HepG2 (cell line): Measurements from ENCODE around the gene SLC35F4. TPM values are rescaled to one million over a fixed set of nuclear protein-coding genes. Genes with fewer than 3 reads are reported as not detected.

ENCODE experiments used
- ATAC-seq: fragments of 200-7000 bp; cut with Tn5 transposase; 3 replicates; pipeline ENCODE4 v1.9.1; 2020; ENCODE audit warnings: mild to moderate bottlenecking, moderate library complexity
- BruUV-seq: library from RNA; stranded (reverse); fragments of 400-500 nt; replicated peaks from 2 replicates; lab custom pipeline; 2021; lab: Mats Ljungman, UMichigan
- CTCF ChIA-PET: fragments of 300-600 bp; formaldehyde crosslinking; extraction: SDS; loops from one replicate; lab custom pipeline; 2021; ENCODE audit warnings: low total read pairs, inconsistent platforms, low intra/inter-chr PET ratio; lab: Yijun Ruan, JAX
- POLR2A ChIA-PET: fragments of 350-600 bp; sonication (Branson Sonifier 250); formaldehyde crosslinking; loops from one replicate; lab custom pipeline; 2020; ENCODE audit warnings: antibody characterized with exemption, inconsistent platforms; lab: Yijun Ruan, JAX
- DNase-seq: peaks from one replicate; pipeline ENCODE4 v3.0.0-alpha.2; 2015; ENCODE audit warnings: low spot score
- FAIRE-seq: peaks from 3 replicates; lab custom pipeline; 2011; peaks lifted over from hg19 to GRCh38; lab: Jason Lieb, UNC
- H2AFZ ChIP-seq: one replicate; pipeline ENCODE4 v1.6.1; 2011; ENCODE audit warnings: low read length, inconsistent platforms
- H3K27ac ChIP-seq: fragments of 300-600 bp; 3 replicates; pipeline ENCODE4 v1.8.0; 2011; ENCODE audit warnings: mixed run types, mild to moderate bottlenecking, mixed read lengths, low read length, inconsistent platforms; ENCODE audit not compliant: insufficient read depth; ENCODE audit errors: extremely low read length
- H3K27me3 ChIP-seq, 2 experiments: fragments of 200-600 bp in 1 of 2; 2 replicates in 1 of 2; 3 replicates in 1 of 2; pipeline versions ENCODE4 v1.6.0 to v1.8.0; 2011; ENCODE audit warnings: low read length in 2 of 2, mild to moderate bottlenecking in 2 of 2, moderate library complexity in 2 of 2, inconsistent platforms in 1 of 2; ENCODE audit not compliant: insufficient read depth in 2 of 2, control insufficient read depth in 1 of 2
- H3K36me3 ChIP-seq, 2 experiments: fragments of 200-600 bp in 1 of 2; replicated peaks in 1 of 2; 2 replicates in 1 of 2; 3 replicates in 1 of 2; pipeline versions ENCODE4 v1.5.1 to v1.8.0; 2011; ENCODE audit warnings: low read length in 2 of 2, inconsistent platforms in 1 of 2; ENCODE audit not compliant: insufficient read depth in 2 of 2, control insufficient read depth in 1 of 2
- H3K4me1 ChIP-seq: 2 replicates; pipeline ENCODE4 v1.5.1; 2012; ENCODE audit warnings: low read length, inconsistent platforms; ENCODE audit not compliant: insufficient read depth
- H3K4me2 ChIP-seq: 2 replicates; pipeline ENCODE4 v1.6.0; 2011; ENCODE audit warnings: low read depth, low read length, inconsistent platforms
- H3K4me3 ChIP-seq, 3 experiments: fragments of 200-600 bp in 1 of 3; sonication (generic), shearing (Covaris generic) in 1 of 3; replicated peaks in 1 of 3; 2 replicates each; pipeline ENCODE4 v1.5.1; 2011 to 2016; ENCODE audit warnings: low read length in 3 of 3, inconsistent platforms in 2 of 3, low read depth in 2 of 3, mild to moderate bottlenecking in 2 of 3, control low read depth in 1 of 3, mixed read lengths in 1 of 3; ENCODE audit not compliant: insufficient read depth in 1 of 3
- H3K79me2 ChIP-seq: one replicate; pipeline ENCODE4 v1.6.1; 2011; ENCODE audit warnings: low read length, inconsistent platforms; ENCODE audit not compliant: insufficient read depth
- H3K9ac ChIP-seq: 2 replicates; pipeline ENCODE4 v1.6.0; 2011; ENCODE audit warnings: mild to moderate bottlenecking, low read depth, low read length, inconsistent platforms; ENCODE audit not compliant: insufficient read depth
- H3K9me3 ChIP-seq: 2 replicates; pipeline ENCODE4 v1.5.1; 2012; ENCODE audit warnings: mild to moderate bottlenecking, low read length
- H4K20me1 ChIP-seq: 2 replicates; pipeline ENCODE4 v1.6.0; 2011; ENCODE audit warnings: inconsistent platforms, mild to moderate bottlenecking, low read length, moderate library complexity; ENCODE audit not compliant: insufficient read depth
- ETV6 ChIP-seq: sonication (generic); formaldehyde crosslinking; conservative IDR thresholded peaks from 2 replicates; pipeline ENCODE4 v1.4.0; 2020; ENCODE audit warnings: missing genetic modification reagents
- IRX3 ChIP-seq: sonication (generic); formaldehyde crosslinking; IDR thresholded peaks from 2 replicates; pipeline ENCODE4 v1.8.1; 2023; ENCODE audit warnings: mild to moderate bottlenecking, low read depth, missing genetic modification reagents, borderline replicate concordance
- PLSCR1 ChIP-seq: sonication (generic); formaldehyde crosslinking; IDR thresholded peaks from 2 replicates; pipeline ENCODE4 v1.5.0; 2020; ENCODE audit warnings: missing genetic modification reagents, mild to moderate bottlenecking, borderline replicate concordance
- ZBTB1 ChIP-seq: sonication (generic); formaldehyde crosslinking; IDR thresholded peaks from 2 replicates; pipeline ENCODE4 v1.4.0; 2020; ENCODE audit warnings: missing genetic modification reagents, borderline replicate concordance
- ZBTB8A ChIP-seq: sonication (generic); formaldehyde crosslinking; IDR thresholded peaks from 2 replicates; pipeline ENCODE4 v1.4.0; 2020; ENCODE audit warnings: mild to moderate bottlenecking, low read depth, missing genetic modification reagents, borderline replicate concordance
- ZNF143 ChIP-seq: sonication (generic); formaldehyde crosslinking; IDR thresholded peaks from 2 replicates; pipeline ENCODE4 v1.4.0; 2020; ENCODE audit warnings: missing genetic modification reagents
- ZNF317 ChIP-seq: sonication (generic); formaldehyde crosslinking; IDR thresholded peaks from 2 replicates; pipeline ENCODE4 v1.5.0; 2020; ENCODE audit warnings: mild to moderate bottlenecking, missing genetic modification reagents
- ZNF569 ChIP-seq: sonication (generic); formaldehyde crosslinking; IDR thresholded peaks from 2 replicates; pipeline ENCODE4 v1.5.0; 2020; ENCODE audit warnings: mild to moderate bottlenecking, missing genetic modification reagents, moderate library complexity, borderline replicate concordance
- ZNF703 ChIP-seq: sonication (generic); formaldehyde crosslinking; IDR thresholded peaks from 2 replicates; pipeline ENCODE4 v1.5.1; 2020; ENCODE audit warnings: missing genetic modification reagents, mild to moderate bottlenecking, moderate library complexity, borderline replicate concordance
- ZNF747 ChIP-seq: sonication (generic); formaldehyde crosslinking; IDR thresholded peaks from 2 replicates; pipeline ENCODE4 v1.8.1; 2023; ENCODE audit warnings: missing genetic modification reagents, mild to moderate bottlenecking, borderline replicate concordance
- ZNF788 ChIP-seq: sonication (generic); formaldehyde crosslinking; IDR thresholded peaks from 2 replicates; pipeline ENCODE4 v1.5.0; 2020; ENCODE audit warnings: mild to moderate bottlenecking, missing genetic modification reagents, borderline replicate concordance
- ZNF792 ChIP-seq: IDR thresholded peaks from 2 replicates; pipeline ENCODE4 v1.6.1; 2016
- WGBS: methylation state at CpG from one replicate; pipeline ENCODE4 v1.1.6; 2017; ENCODE audit warnings: low lambda C conversion rate; 5-methylcytosine and 5-hydroxymethylcytosine counted together
- in situ Hi-C: cut with HindIII; loops from 2 replicates; pipeline ENCODE4 v1.10.0; 2017; ENCODE audit warnings: low pct_unique_long_range_greater_than_20kb; ENCODE audit not compliant: extremely low pct_ligation_motif_present
- intact Hi-C: fragments of 100-400 bp; cut with micrococcal nuclease; formaldehyde crosslinking; loops from one replicate; pipeline ENCODE4 v1.10.0; 2022; ENCODE audit not compliant: unreplicated experiment
- polyA plus RNA-seq, 8 experiments: library from polyadenylated mRNA; depleted of rRNA in 3 of 8; stranded (reverse) in 7 of 8; unstranded in 1 of 8; fragments of >200 nt; fragmentation: Illumina TruSeq in 4 of 8; extraction: Trizol in 4 of 8; gene quantifications; 2 replicates each; pipeline versions ENCODE4 v1.2.1 to v1.2.3, GENCODE V29; 2011 to 2016; ENCODE audit warnings: low read depth in 4 of 8, missing spikeins in 1 of 8, mixed read lengths in 1 of 8; ENCODE audit not compliant: insufficient read depth in 1 of 8
- total RNA-seq, 5 experiments: library from RNA; depleted of rRNA; stranded (reverse); fragments of >200 nt; fragmentation: Illumina TruSeq; extraction: Trizol; gene quantifications; 2 replicates each; pipeline ENCODE4 v1.2.3, GENCODE V29; 2016; ENCODE audit warnings: low read depth in 1 of 5
- TF ChIP-seq, protein P1 (sequence below): sonication (generic); formaldehyde crosslinking; IDR thresholded peaks from 2 replicates; pipeline ENCODE4 v1.8.1; 2022; ENCODE audit warnings: mild to moderate bottlenecking, missing genetic modification reagents
- TF ChIP-seq, protein P2 (sequence below): sonication (generic); formaldehyde crosslinking; IDR thresholded peaks from 2 replicates; pipeline ENCODE4 v1.4.0; 2020; ENCODE audit warnings: low read depth, mild to moderate bottlenecking, missing genetic modification reagents
- TF ChIP-seq, protein P3 (sequence below): sonication (generic); formaldehyde crosslinking; IDR thresholded peaks from 2 replicates; pipeline ENCODE4 v1.5.0; 2020; ENCODE audit warnings: mild to moderate bottlenecking, missing genetic modification reagents, borderline replicate concordance

The SLC35F4 gene
- total and polyA plus RNA-seq, 2 of the 13 experiments (the other 11 are each of a cell fraction or from before 2014, with no cell fraction given): not detected

DNA sequence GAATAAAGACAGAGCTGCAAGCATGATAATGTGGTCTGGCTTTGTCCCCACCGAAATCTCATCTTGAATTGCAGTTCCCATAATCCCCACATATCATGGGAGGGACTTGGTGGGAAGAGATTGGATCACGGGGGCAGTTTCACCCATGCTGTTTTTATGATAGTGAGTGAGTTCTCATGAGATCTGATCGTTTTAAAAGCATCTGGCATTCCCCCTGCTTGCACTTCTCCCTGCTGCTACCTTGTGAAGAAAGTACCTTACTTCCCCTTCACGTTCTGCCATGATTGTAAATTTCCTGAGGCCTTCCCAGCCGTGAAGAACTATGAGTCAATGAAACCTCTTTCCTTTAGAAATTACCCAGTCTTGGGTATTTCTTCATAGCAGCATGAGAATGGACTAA lies 158.7 kb downstream of the SLC35F4 start:
- CTCF ChIA-PET: no interaction called here
- POLR2A ChIA-PET: no interaction called here
- H3K4me1 ChIP-seq: no peaks in the 10 kb centered on the region
- no peak overlapping the region for H2AFZ ChIP-seq
- no peak overlapping the region for H3K27ac ChIP-seq
- no TSS peak for BruUV-seq
- H3K4me3 ChIP-seq: no peak overlapping the region
- intact Hi-C loops (no loop called here), in situ Hi-C loops (no loop called here)
- no peak overlapping the region for H3K9ac ChIP-seq
- DNase-seq (no peak), ATAC-seq (no peak), FAIRE-seq (no peak)
- H3K4me2 ChIP-seq: no peak overlapping the region
- no peaks in the 10 kb centered on the region for H3K27me3 ChIP-seq
- WGBS: 0% methylated on average over 5 of the region's 5 CpGs
- no peaks in the 10 kb centered on the region for H3K36me3 ChIP-seq
- no peaks in the 10 kb centered on the region for H3K79me2 ChIP-seq
- no peaks in the 10 kb centered on the region for H4K20me1 ChIP-seq
- peaks cover 45% of the 10 kb centered on the region for H3K9me3 ChIP-seq
- TF ChIP-seq ZNF747 (CRISPR knock-in tag) (no peak), ZBTB1 (no peak), ZNF317 (CRISPR knock-in tag) (no peak), ZBTB8A (CRISPR knock-in tag) (no peak), ZNF703 (CRISPR knock-in tag) (no peak), ZNF788 (CRISPR knock-in tag) (no peak), ZNF792 (CRISPR knock-in tag) (no peak), IRX3 (CRISPR knock-in tag) (no peak), PLSCR1 (CRISPR knock-in tag) (no peak), ETV6 (CRISPR knock-in tag) (no peak), ZNF569 (CRISPR knock-in tag) (no peak), ZNF143 (CRISPR knock-in tag) (no peak)
- TF ChIP-seq, protein P1, sequence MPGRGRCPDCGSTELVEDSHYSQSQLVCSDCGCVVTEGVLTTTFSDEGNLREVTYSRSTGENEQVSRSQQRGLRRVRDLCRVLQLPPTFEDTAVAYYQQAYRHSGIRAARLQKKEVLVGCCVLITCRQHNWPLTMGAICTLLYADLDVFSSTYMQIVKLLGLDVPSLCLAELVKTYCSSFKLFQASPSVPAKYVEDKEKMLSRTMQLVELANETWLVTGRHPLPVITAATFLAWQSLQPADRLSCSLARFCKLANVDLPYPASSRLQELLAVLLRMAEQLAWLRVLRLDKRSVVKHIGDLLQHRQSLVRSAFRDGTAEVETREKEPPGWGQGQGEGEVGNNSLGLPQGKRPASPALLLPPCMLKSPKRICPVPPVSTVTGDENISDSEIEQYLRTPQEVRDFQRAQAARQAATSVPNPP (CRISPR knock-in tag): no peak
- TF ChIP-seq, protein P2, sequence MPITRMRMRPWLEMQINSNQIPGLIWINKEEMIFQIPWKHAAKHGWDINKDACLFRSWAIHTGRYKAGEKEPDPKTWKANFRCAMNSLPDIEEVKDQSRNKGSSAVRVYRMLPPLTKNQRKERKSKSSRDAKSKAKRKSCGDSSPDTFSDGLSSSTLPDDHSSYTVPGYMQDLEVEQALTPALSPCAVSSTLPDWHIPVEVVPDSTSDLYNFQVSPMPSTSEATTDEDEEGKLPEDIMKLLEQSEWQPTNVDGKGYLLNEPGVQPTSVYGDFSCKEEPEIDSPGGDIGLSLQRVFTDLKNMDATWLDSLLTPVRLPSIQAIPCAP (CRISPR knock-in tag): no peak
- TF ChIP-seq, protein P3, sequence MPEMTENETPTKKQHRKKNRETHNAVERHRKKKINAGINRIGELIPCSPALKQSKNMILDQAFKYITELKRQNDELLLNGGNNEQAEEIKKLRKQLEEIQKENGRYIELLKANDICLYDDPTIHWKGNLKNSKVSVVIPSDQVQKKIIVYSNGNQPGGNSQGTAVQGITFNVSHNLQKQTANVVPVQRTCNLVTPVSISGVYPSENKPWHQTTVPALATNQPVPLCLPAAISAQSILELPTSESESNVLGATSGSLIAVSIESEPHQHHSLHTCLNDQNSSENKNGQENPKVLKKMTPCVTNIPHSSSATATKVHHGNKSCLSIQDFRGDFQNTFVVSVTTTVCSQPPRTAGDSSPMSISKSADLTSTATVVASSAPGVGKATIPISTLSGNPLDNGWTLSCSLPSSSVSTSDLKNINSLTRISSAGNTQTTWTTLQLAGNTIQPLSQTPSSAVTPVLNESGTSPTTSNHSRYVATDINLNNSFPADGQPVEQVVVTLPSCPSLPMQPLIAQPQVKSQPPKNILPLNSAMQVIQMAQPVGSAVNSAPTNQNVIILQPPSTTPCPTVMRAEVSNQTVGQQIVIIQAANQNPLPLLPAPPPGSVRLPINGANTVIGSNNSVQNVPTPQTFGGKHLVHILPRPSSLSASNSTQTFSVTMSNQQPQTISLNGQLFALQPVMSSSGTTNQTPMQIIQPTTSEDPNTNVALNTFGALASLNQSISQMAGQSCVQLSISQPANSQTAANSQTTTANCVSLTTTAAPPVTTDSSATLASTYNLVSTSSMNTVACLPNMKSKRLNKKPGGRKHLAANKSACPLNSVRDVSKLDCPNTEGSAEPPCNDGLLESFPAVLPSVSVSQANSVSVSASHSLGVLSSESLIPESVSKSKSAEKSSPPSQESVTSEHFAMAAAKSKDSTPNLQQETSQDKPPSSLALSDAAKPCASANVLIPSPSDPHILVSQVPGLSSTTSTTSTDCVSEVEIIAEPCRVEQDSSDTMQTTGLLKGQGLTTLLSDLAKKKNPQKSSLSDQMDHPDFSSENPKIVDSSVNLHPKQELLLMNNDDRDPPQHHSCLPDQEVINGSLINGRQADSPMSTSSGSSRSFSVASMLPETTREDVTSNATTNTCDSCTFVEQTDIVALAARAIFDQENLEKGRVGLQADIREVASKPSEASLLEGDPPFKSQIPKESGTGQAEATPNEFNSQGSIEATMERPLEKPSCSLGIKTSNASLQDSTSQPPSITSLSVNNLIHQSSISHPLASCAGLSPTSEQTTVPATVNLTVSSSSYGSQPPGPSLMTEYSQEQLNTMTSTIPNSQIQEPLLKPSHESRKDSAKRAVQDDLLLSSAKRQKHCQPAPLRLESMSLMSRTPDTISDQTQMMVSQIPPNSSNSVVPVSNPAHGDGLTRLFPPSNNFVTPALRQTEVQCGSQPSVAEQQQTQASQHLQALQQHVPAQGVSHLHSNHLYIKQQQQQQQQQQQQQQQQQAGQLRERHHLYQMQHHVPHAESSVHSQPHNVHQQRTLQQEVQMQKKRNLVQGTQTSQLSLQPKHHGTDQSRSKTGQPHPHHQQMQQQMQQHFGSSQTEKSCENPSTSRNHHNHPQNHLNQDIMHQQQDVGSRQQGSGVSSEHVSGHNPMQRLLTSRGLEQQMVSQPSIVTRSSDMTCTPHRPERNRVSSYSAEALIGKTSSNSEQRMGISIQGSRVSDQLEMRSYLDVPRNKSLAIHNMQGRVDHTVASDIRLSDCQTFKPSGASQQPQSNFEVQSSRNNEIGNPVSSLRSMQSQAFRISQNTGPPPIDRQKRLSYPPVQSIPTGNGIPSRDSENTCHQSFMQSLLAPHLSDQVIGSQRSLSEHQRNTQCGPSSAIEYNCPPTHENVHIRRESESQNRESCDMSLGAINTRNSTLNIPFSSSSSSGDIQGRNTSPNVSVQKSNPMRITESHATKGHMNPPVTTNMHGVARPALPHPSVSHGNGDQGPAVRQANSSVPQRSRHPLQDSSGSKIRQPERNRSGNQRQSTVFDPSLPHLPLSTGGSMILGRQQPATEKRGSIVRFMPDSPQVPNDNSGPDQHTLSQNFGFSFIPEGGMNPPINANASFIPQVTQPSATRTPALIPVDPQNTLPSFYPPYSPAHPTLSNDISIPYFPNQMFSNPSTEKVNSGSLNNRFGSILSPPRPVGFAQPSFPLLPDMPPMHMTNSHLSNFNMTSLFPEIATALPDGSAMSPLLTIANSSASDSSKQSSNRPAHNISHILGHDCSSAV (CRISPR knock-in tag): no peak
